AG09319 (cell line): ENCODE data around the gene PRKG1.

ENCODE experiments used
- DNase-seq: peaks from one replicate; pipeline ENCODE4 v3.0.0-alpha.2; 2010; ENCODE audit warnings: low read depth; ENCODE audit errors: extremely low read depth
- CTCF ChIP-seq: IDR thresholded peaks from 2 replicates; pipeline ENCODE4 v1.5.1; 2011; ENCODE audit warnings: low read depth, mild to moderate bottlenecking, inconsistent platforms, low read length, moderate library complexity

The PRKG1 gene

GRCh38 chr10:51112013-51112412 lies 37.7 kb downstream of the PRKG1 start:
- DNase-seq: no peak
- TF ChIP-seq CTCF: no peak

GRCh38 chr10:51113007-51113406 lies 38.7 kb downstream of the PRKG1 start:
- DNase-seq: no peak
- no peak for TF ChIP-seq CTCF

- DNase-seq: no peak
- TF ChIP-seq CTCF: no peak
These were observed 42.9 kb downstream of the PRKG1 start for GRCh38 chr10:51117053-51117660.

- TF ChIP-seq CTCF: no peak
- DNase-seq: no peak
These were observed 43.5 kb downstream of the PRKG1 start for GRCh38 chr10:51117794-51118193.

GRCh38 chr10:51119441-51119840 lies 45.2 kb downstream of the PRKG1 start:
- no peak for TF ChIP-seq CTCF
- no peak for DNase-seq

- no peak for DNase-seq
- TF ChIP-seq CTCF: no peak
These were observed 47.6 kb downstream of the PRKG1 start for GRCh38 chr10:51121861-51122260.

GRCh38 chr10:51124852-51125251 lies 50.6 kb downstream of the PRKG1 start:
- TF ChIP-seq CTCF: no peak
- no peak for DNase-seq
